GM12878 (cell line): Measurements from ENCODE around the gene GALNTL6.

Source experiments
- CTCF ChIP-seq, 3 experiments: IDR thresholded peaks in 2 of 3; conservative IDR thresholded peaks in 1 of 3; 2 replicates each; pipeline ENCODE4 v1.5.1; 2011; ENCODE audit warnings: low read depth in 3 of 3, low read length in 3 of 3, mild to moderate bottlenecking in 3 of 3, control low read depth in 2 of 3, moderate library complexity in 2 of 3, inconsistent platforms in 1 of 3, mixed read lengths in 1 of 3; ENCODE audit not compliant: control insufficient read depth in 2 of 3, insufficient read depth in 1 of 3; ENCODE audit errors: extremely low read depth in 1 of 3
- KDM1A ChIP-seq: fragments of 200-600 bp; sonication (generic); IDR thresholded peaks from 2 replicates; pipeline ENCODE4 v1.6.1; 2016; ENCODE audit warnings: borderline replicate concordance
- POLR2A ChIP-seq: IDR thresholded peaks from 2 replicates; pipeline ENCODE4 v1.6.1; 2011; ENCODE audit warnings: low read depth, mild to moderate bottlenecking, low read length
- POLR2AphosphoS5 ChIP-seq: IDR thresholded peaks from 2 replicates; pipeline ENCODE4 v1.6.1; 2011; ENCODE audit warnings: mild to moderate bottlenecking, low read length, inconsistent platforms

GRCh38 chr4:171979461-171979860, 166.3 kb downstream of the GALNTL6 start:
- TF ChIP-seq CTCF (IDR thresholded peaks at IDR 0.05 in 2 of 3, conservative IDR thresholded peaks at IDR 0.05 in 1 of 3; ENCODE audit: control insufficient read depth in 2 of 3, extremely low read depth in 1 of 3, insufficient read depth in 1 of 3, low read depth in 3 of 3, low read length in 3 of 3) = no peak
- TF ChIP-seq POLR2A = no peak
- no peak for TF ChIP-seq KDM1A
- TF ChIP-seq POLR2AphosphoS5 = no peak
